Measurements from ENCODE around the gene FAM111B. TPM values are rescaled to one million over a fixed set of nuclear protein-coding genes. Genes with fewer than 3 reads are reported as not detected.

The FAM111B gene
- total RNA-seq, 1 experiment from 2014 or later, result 49.3 TPM

GRCh38 chr11:59174664-59175033 is 67.6 kb downstream of the FAM111B start:
- no TSS peak for BruUV-seq (replicated peaks)
- Histone ChIP-seq H3K4me1 (peaks cover 21% of the 10 kb centered on the region), H3K4me3 (ENCODE audit: low read depth, low read length) (peak overlapping the region; percentile 4; the same call in 1 of the 2 replicates), H3K9me3 (peaks cover 10% of the 10 kb centered on the region; the same call in 1 of the 2 replicates), H3K36me3 (ENCODE audit: control insufficient read depth, insufficient read depth, low read length) (peaks cover 9% of the 10 kb centered on the region; the same call in 1 of the 2 replicates), H3K27me3 (replicated peaks; ENCODE audit: control insufficient read depth, insufficient read depth, low read length) (no peaks in the 10 kb centered on the region)
- Mint-ChIP-seq H3K9me3 (ENCODE audit: unreplicated experiment) (peaks cover 25% of the 10 kb centered on the region), H3K4me1 (ENCODE audit: low read depth, unreplicated experiment) (peaks cover 28% of the 10 kb centered on the region), H3K4me3 (ENCODE audit: unreplicated experiment) (peak overlapping the region; percentile 74), H3K27me3 (ENCODE audit: insufficient read depth, unreplicated experiment) (no peaks in the 10 kb centered on the region), H3K27ac (ENCODE audit: unreplicated experiment) (peak overlapping the region; percentile 73), H3K36me3 (ENCODE audit: insufficient read depth, unreplicated experiment) (peaks cover 56% of the 10 kb centered on the region)
- CTCF ChIA-PET, result interaction anchor here (1.5 to 6.1 kb wide), 4 partner anchors 7 to 68 kb away, joined by 10 to 304 read pairs (median 34); partner anchors contain the start of gene FAM111B
- TF ChIP-seq CTCF (IDR thresholded peaks at IDR 0.05; ENCODE audit: insufficient read depth in 1 of 2, low read depth in 1 of 2, low read length in 1 of 2, severe bottlenecking in 1 of 2, unreplicated experiment in 1 of 2), result no peak
- POLR2A ChIA-PET, result interaction anchor here (0.7 to 3.7 kb wide), 9 partner anchors 8 to 494 kb away, joined by 3 to 69 read pairs (median 5); partner anchors contain the start of genes FAM111B and PATL1
- peak; percentile 59 to 68 for DNase-seq
- intact Hi-C loops (cut with micrococcal nuclease; ENCODE audit: unreplicated experiment), result loop anchor here (1.0 to 10.0 kb wide), 3 partner anchors 12 to 580 kb away; partner anchors contain the start of gene STX3

- Mint-ChIP-seq H3K27ac (ENCODE audit: unreplicated experiment) (peak overlapping the region; percentile 65), H3K27me3 (ENCODE audit: insufficient read depth, unreplicated experiment) (no peaks in the 10 kb centered on the region), H3K9me3 (ENCODE audit: unreplicated experiment) (peaks cover 25% of the 10 kb centered on the region), H3K36me3 (ENCODE audit: insufficient read depth, unreplicated experiment) (peaks cover 61% of the 10 kb centered on the region), H3K4me1 (ENCODE audit: low read depth, unreplicated experiment) (peaks cover 28% of the 10 kb centered on the region), H3K4me3 (ENCODE audit: unreplicated experiment) (peak overlapping the region; percentile 74)
- H3K9me3 ChIP-seq, result peaks cover 10% of the 10 kb centered on the region; the same call in 1 of the 2 replicates
- intact Hi-C loops (cut with micrococcal nuclease; ENCODE audit: unreplicated experiment), result loop anchor here (10.0 kb wide), 2 partner anchors 380 to 580 kb away; partner anchors contain the start of gene STX3
- no TSS peak for BruUV-seq (replicated peaks)
- CTCF ChIA-PET, result interaction anchor here (1.5 to 6.1 kb wide), 4 partner anchors 7 to 68 kb away, joined by 10 to 304 read pairs (median 34); partner anchors contain the start of gene FAM111B
- no peak for TF ChIP-seq CTCF (IDR thresholded peaks at IDR 0.05; ENCODE audit: insufficient read depth in 1 of 2, low read depth in 1 of 2, low read length in 1 of 2, severe bottlenecking in 1 of 2, unreplicated experiment in 1 of 2)
- H3K4me1 ChIP-seq, result peaks cover 21% of the 10 kb centered on the region
- DNase-seq, result no peak
- H3K4me3 ChIP-seq (ENCODE audit: low read depth, low read length), result peak overlapping the region; percentile 4; the same call in 1 of the 2 replicates
- H3K36me3 ChIP-seq (ENCODE audit: control insufficient read depth, insufficient read depth, low read length), result peaks cover 11% of the 10 kb centered on the region; the same call in 1 of the 2 replicates
- H3K27me3 ChIP-seq (replicated peaks; ENCODE audit: control insufficient read depth, insufficient read depth, low read length), result no peaks in the 10 kb centered on the region
- POLR2A ChIA-PET, result interaction anchor here (0.8 to 3.7 kb wide), 7 partner anchors 7 to 69 kb away, joined by 3 to 69 read pairs (median 4); partner anchors contain the start of gene FAM111B
Observed at GRCh38 chr11:59175091-59175501, 68.1 kb downstream of the FAM111B start.

DNA sequence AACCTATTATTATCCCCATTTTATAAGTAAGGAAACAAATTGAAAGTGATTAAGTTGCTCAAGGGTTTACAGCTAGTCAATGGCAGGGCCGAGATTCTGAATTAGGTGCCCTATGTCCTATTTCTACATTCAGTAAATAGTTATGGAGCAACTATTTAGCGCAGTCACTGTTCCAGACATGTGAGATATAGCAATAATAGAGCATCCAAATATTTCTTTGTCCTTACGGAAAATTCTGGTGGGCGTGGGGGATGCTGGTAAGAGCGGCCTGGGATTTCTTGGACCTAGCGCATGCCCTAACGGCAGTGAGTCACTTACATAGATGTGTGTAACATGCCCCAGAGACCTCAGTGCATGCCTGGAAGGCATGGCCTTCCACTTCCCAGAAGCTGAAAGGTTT is 69.3 kb downstream of the FAM111B start:
- intact Hi-C loops (cut with micrococcal nuclease; ENCODE audit: unreplicated experiment), result loop anchor here (10.0 kb wide), 2 partner anchors 378 to 578 kb away; partner anchors contain the start of gene STX3
- no peaks in the 10 kb centered on the region for H3K27me3 ChIP-seq (replicated peaks; ENCODE audit: control insufficient read depth, insufficient read depth, low read length)
- H3K36me3 ChIP-seq (ENCODE audit: control insufficient read depth, insufficient read depth, low read length), result peaks cover 12% of the 10 kb centered on the region; the same call in 1 of the 2 replicates
- TF ChIP-seq CTCF (IDR thresholded peaks at IDR 0.05; ENCODE audit: insufficient read depth in 1 of 2, low read depth in 1 of 2, low read length in 1 of 2, severe bottlenecking in 1 of 2, unreplicated experiment in 1 of 2), result no peak
- DNase-seq, result no peak
- ChIA-PET CTCF (interaction anchor here (0.9 kb wide), 1 partner anchor 10 kb away, joined by 3 read pairs; no protein-coding TSS in a partner anchor), POLR2A (interaction anchor here (3.7 kb wide), 1 partner anchor 10 kb away, joined by 69 read pairs; no protein-coding TSS in a partner anchor)
- BruUV-seq (replicated peaks), result no TSS peak
- Mint-ChIP-seq H3K4me3 (ENCODE audit: unreplicated experiment) (no peak overlapping the region), H3K4me1 (ENCODE audit: low read depth, unreplicated experiment) (peaks cover 28% of the 10 kb centered on the region), H3K9me3 (ENCODE audit: unreplicated experiment) (peaks cover 25% of the 10 kb centered on the region), H3K36me3 (ENCODE audit: insufficient read depth, unreplicated experiment) (peaks cover 73% of the 10 kb centered on the region), H3K27me3 (ENCODE audit: insufficient read depth, unreplicated experiment) (no peaks in the 10 kb centered on the region), H3K27ac (ENCODE audit: unreplicated experiment) (no peak overlapping the region)
- peaks cover 10% of the 10 kb centered on the region; the same call in 1 of the 2 replicates for H3K9me3 ChIP-seq
- H3K4me3 ChIP-seq (ENCODE audit: low read depth, low read length), result no peak overlapping the region
- peaks cover 21% of the 10 kb centered on the region for H3K4me1 ChIP-seq

Other genes starting within 250 kb of the FAM111B start
- 1.5 and 4.0 TPM in 2 replicates for gene GLYATL1, start 167.7 kb upstream of the FAM111B start, total RNA-seq (2022)
- not detected in 2 replicates for gene GLYATL1B, start 20.9 kb upstream of the FAM111B start, total RNA-seq (2022)
- 76.1 and 78.8 TPM in 2 replicates for gene FAM111A, start 35.6 kb downstream of the FAM111B start, total RNA-seq (2022)
- 85.6 and 96.7 TPM in 2 replicates for gene DTX4, start 64.9 kb downstream of the FAM111B start, total RNA-seq (2022)
- not detected in 2 replicates for gene MPEG1, start 105.7 kb downstream of the FAM111B start, total RNA-seq (2022)

Measured in Caco-2 (cell line).